CD4-positive, alpha-beta T cell treated with Interleukin-6 at 100 ng/mL for 8 hours (primary cell): ENCODE results near the gene OTULIN.

Source experiments
- DNase-seq: peaks from one replicate; pipeline ENCODE4 v3.0.0-alpha.2; 2020; ENCODE audit warnings: mixed read lengths, low spot score

OTULIN gene

DNA sequence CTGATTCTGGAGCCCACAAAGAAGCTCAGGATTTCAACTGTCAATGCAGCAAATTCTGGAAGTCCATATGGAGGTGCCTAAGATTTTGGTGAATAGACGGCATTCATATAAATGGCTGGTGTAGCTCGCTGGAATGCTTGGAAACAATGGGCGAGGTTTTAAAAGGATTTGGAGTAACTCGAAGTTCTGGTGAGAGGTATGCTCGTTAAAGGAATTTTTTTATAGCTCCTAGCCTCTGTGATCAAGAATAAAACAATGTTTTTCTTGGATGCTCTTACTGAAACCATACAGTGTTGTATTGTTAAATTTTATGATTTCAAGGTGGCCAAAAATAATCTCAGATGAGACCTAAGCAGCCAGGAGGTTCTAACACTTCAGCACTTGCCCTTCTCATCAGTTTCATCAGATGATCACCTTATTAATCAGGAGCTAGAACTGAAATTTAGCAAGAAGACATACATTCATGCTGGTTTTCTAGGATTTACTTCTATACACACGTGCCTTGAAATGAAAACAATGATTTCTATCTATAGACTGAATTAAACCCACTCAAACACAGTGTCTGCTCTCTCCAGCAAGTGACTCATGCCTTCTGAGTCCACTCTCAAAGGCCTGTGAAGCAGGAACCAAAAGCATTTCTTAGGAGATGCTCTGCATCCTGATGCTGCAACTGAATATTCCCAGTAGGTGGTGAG lies 79.2 kb downstream of the OTULIN start:
- no peak for DNase-seq

DNA sequence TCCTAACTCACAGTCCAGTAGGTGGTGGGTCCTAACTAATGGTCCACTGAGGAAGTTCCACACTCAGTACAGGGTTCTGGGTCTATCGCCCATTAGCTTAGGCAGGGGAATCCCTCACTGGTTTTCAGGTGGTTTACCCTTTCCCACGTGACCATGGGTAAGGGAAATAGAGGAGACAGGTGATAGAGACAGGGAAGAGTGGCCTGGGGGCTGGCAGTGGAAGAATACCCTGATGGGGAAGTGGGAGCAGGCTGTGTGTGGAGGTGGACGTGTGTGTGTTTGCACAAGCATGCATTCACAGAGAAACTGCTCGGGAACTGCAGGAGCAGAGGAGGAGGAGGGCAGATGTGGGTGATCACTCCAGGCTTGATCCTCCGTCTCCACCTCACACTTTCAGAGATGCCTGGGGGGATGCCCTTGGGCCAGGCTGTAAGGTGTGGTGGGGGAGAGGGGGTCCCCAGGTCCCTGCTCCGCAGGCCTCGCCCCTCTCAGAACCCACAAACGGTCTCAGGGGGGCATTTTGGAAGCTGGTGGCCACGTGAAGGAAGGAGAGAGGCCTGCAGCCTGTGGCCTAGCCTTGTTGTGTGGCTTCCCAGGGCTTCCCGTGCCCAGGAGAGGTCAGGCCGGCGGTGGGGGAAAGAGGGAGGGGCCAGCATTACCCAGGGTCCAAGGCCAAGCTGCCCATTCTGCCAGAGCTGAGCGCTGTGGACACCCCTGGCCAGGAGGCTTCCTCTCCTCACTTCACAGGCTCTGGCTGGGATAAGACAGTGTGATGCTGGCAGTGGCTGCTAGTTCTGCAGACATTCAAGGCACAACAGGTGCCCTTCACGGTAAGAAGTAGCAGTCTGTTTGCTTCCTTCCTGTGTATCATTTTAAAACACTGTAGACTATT lies 80.0 kb downstream of the OTULIN start:
- DNase-seq: no peak

DNA sequence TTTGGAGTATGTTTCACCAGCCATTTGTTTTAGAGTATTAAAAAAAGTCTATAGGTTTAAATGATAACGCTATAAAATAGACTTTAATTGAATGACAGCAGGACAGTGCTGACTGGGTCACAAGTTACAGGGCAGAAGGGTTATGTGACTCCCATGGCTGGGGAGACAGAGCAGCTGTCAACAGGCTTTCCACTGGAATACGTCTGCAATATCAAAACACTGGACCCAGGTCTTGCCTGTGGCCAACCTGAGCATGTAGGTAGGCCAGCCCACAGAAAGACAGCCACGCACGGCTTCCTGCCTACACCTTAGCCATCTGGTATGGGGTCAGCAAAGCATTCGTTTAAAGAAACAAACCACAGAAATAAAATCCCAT lies 80.7 kb downstream of the OTULIN start:
- DNase-seq: no peak

DNA sequence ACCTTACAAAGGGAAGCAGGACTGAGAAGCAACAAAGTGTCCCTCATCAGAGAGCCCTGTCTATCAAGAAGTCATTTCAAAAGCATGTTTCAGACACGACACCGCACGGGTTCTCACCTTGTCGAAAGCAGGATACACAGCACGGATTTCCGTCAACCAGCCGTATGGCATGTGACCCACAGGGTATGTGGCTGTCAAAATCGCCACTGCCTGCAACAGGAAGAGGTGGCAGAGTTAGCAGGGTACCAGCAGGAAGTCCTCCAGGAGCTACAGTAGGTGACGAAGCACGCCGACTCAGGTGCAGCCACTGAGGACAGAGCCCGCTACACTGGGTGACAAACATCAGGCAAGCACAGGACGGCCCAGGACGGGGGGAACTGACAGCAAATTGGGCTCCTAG lies 81.2 kb downstream of the OTULIN start:
- DNase-seq: no peak

DNA sequence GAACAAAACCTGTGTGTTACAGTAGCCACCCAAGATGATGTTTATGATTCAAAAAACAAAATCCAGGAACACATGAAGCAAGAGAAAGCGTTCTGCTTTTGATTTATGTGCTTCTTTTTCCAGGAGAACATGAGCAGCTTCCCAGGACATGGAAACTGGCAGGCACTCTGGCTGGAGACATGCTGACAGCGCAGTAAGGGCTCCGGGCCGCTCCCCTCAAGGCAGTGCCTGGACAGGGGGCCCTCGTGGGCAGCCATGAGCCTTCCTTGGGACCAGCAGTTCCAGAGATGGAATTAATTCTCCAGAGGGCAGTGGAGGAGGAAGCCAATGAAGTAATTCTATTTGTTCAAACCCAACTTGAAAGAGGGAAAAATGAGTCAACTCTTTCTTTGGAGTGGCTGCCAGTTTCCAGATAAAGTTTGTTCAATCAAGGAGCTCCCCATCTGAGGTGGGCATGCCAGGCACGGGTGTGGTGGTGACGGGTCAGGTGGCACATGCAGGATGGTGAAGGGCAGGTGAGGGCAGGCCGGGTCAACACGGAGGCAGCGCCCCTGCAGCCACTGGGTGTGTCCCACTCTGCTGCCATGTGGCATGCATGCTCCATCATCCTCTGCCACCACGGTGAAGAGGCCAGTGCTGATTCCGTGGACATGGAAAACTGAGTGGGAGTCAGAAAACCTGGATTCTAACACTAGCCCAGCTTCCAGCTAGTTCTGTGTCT lies 83.8 kb downstream of the OTULIN start:
- no peak for DNase-seq
